NCI-H2171 treated with DMSO at 0.1 percent for 48 hours (cell line): ENCODE measurements around the gene DNAJC8.

Source experiments
- DNase-seq: peaks from one replicate; lab custom pipeline; 2025; lab: John Stamatoyannopoulos, UW

The DNAJC8 gene

DNA sequence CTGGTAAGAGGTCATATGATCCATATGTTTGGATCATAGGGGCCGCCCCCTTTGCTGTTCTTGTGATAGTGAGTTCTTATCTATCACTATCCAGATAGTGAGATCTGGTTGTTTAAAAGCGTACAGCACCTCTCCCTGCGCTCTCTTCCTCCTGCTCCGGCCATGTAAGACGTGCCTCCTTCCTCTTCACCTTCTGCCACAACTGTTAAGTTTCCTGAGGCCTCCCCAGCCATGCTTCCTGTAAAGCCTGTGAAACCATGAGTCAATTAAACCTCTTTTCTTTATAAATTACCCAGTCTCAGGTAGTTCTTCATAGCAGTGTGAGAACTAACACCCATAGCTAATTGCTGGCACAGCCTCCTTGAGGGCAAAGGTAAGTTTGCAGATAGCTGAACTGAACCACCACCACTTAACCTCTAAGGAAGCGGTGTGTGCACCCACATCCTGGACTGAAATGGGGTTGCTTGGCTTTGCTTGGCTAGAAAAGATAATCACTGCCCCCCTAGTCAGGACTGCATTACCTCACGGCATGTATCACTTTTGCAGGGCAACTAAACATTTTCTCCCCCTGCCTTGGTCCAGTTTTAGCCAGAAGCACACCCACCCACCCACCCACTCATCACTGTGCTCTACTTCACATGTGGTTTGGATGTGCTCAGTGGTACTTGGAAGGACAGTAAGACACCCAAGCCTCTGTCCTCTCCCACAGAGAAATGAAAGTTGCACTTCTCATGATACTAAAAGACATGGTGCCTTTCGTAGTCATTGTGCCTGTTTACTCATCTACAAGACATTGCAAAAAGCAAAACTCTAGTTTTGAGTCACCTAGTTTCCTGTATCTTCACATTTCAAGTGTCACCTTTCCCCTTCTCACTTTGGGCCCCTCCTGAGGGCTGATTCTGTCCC is 33.2 kb downstream of the DNAJC8 start:
- no peak for DNase-seq

DNA sequence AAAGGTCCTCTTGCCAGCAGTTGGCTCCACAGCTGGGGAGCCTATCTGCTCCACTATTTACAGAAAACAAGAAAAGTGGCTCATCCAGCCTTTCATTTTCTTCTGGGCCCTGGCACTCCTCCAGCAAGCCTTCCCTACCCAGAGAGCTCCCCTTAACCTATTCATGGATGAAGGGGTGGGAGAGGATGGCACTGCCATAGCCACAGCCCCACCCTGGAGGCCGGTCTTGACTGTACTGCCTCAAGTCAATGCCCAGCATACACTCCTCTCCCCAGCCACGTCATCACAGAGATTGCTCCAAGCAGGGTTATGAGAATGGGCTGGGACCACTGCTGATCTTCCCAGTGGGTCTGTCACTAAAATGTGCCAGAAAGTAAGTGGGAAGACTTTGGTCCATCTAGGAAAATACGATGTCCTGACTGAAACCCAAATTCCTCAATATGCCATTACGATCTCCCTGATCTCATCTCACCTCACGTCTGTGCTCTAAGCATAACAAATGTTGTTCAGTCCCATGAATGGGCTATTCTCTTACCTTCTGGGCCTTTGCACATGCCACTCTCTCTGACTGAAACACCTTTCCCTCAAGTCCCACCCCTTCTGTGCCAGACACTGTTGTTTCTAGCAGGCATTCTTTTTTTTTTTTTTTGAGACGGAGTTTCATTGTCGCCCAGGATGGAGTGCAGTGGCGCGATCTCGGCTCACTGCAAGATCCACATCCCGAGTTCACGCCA is 35.0 kb downstream of the DNAJC8 start:
- no peak for DNase-seq

DNA sequence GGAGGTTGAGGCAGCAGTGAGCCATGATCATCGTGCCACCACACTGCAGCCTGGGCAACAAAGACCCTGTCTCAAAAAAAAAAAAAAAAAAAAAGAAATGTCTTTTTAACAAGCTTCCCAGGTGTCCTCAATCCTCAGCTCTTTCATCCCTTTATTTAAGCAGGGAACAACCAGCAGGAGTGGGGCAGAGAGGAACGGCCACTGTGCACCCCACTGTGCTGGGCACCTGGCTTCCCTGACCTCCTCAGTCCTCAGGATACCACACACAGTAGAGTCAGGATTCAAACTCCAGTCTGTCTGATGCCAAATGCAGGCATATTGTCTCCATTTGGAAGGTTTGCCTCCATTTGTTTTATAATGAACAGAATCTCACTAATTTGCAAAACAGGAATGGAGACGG is 36.5 kb downstream of the DNAJC8 start:
- DNase-seq, result no peak

DNA sequence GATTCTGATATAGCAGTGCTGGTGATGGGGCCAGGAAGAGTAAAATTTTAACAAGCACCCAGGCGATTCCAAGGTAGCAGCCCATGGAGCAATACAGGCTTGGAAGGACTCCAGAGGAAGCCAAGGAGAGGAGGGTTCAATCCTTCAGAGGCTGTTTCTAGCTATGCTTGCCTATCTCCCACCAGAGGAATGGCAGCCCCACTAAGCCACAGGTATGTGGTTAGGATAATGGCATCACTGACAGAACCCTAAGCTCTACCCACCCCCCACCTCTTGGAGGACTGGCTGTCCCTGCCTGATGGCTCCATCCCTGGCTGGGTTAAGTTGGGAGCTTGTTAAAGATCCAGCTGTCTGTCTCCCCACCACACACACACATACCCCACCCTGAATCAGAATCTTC is 37.0 kb downstream of the DNAJC8 start:
- DNase-seq, result no peak

DNA sequence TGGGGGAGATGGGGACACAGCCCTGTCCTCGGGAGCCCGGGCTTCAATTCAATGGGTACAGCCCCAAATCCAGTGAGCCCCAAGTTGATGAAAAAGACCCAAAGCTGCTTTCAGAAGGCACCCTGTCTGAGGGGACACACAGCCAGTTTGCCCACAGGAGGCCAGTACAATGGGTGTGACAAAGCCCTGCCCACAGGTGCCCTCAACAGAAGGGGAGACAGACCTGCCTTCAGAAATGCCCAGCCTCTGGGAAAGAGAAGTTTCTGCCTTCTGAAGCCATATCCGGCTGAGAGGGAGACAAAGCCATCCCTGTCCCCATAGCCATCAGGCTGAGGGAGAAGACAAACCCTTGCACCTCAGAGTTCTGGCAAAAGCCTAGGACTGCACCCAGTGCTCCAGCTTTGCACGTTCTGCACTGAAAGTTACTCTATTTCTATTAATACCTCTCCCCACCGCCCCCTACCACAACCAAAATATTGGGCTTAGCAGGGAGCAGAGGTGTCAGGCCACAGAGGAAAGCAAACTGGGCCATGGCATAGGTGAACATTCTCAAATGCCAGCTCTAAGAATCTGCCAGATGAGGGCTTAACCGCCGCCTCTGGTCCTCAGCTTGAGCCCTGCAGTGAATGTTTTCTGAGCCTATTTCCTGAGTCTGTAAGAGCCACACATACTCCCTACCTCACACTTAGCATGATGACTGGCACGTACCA is 38.3 kb downstream of the DNAJC8 start:
- DNase-seq, result no peak

DNA sequence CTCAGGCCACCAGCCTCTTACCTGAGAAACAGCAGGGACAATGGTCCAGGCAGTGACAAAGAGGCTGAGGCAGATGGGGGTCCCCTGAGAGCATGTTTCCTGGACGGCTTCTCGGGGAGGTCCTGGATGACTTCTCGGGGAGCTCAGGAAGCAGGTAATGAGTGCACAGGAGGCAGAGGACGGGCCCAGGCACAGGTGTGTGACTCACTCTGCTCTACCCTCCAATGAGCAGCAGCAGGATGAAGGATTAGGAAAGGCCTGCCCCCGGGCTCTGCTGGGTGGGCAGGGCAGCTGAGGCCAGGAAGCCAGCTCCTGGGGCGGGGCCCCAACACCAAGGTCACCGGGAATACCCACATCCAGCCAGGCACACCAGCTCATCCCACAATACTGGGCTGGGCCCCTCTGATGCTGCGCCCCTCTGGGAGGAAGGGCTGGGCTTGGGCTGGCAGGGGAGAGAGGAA is 39.1 kb downstream of the DNAJC8 start:
- no peak for DNase-seq

DNA sequence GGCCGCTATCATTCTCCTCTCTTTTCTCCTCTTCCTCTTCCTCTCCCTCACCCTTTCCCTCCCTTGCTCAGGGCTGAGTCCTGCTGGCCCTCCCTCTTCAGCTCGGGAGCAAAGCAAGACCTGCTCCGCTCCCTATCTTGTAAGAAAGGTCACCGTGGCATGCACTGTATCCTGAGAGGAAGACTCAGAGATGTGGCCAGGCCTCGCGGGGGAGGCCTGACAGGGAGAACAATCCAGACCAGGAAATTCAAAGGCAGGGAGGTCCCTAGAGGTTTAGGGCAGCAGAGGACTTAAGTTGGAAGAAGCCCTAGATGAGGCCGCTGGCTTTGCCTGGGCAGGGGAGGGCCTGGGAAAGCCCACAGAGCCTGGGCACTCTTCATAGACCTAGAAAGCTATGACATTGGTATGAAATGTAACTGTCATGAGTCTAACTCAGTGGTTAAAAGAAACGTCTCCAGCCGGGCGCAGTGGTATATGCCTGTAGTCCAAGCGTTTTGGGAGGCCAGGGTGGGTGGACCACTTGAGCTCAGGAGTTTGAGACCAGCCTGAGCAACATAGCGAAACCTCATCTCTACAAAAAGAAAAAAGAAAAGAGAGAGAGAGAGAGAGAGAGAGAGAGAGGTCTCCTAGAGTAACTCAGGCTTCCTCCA is 41.7 kb downstream of the DNAJC8 start:
- no peak for DNase-seq

DNA sequence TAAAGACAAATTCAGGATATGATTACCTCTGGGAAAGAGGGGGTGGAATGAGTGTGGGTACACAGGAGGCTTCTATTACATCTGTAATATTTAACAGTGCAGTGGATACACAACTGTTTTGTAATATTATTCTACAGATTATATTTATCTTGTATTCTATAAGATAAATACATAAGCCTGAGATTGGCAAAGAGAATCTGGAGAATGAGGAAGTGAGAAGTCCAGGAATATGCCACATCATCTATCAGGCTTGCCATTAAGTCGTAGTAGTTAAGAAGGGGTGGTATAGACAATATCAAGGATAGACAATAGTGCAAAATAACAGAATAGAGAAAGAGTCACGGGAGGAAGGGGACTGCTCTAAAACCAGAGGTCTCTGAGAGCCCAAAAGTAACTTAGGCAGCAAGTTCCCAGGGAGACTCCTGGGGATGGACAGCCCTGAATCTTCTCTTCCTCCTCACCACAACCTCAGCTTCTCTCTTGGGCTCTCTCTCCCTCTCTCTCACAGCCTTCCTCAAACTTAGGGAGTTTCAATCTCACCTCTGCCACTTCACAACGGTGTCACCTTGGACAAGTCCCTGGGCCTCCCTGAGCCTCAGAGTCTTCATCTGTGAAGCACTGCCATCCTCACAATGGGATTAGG is 42.4 kb downstream of the DNAJC8 start:
- no peak for DNase-seq

DNA sequence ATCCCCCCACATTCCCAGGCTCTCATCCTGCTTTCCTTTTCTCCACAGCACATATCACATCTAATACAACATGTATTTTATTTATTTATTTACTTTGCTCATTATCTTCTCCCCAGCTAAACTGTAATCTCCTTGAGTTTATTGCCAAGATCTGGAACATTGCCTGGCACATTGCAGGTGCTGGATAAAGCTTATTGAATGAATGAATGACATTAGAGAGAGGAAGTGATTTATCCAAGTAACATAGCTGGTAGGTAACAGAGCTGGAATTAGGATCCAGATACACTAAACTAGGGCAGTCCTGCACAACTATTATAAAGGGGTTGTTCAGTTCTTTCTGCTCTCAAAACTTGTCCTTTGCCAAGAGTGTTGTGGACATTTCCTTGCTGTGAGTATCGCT is 47.8 kb downstream of the DNAJC8 start:
- DNase-seq, result no peak

DNA sequence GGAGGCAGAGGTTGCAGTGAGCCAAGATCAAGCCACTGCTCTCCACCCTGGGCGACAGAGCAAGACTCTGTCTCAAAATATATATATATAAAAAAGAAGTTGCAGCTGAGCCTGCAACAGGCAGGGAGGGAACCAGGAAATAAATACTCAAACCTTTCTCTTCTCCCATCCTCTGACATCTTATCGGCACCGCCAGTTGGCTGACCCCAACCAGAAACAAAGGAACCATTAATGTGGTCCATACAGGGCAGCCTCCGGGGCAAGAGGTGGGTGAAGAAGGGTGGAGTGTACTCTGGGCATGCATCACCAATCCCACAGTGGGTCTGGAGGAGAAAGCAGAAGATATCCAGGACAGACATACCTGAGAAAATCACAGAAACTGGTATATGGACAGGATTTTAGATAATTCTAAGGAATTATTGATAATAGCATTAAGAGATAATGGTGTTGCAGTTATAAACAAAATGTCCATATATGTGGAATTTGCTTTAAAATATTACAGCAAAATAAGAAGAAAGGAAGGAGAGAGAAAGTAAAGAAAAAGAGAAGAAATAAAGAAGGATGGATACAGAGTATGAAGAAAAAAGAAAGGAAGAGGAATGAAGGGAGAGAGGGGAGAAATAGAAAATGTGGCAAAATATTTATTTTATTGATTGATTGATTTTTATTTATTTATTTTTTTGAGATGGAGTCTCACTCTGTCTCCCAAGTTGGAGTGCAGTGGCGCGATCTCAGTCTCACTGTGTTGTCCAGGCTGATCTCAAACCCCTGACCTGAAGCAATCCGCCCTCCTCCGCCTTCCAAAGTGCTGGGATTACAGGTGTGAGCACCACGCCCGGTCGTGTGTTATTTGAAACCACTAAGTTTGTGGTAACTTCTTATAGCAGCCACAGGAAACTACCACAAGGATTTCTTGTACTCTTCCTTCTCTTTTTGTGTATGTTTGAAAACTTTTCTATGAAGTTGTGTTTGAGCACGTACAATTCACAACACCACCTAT is 52.2 kb downstream of the DNAJC8 start:
- DNase-seq, result no peak

DNA sequence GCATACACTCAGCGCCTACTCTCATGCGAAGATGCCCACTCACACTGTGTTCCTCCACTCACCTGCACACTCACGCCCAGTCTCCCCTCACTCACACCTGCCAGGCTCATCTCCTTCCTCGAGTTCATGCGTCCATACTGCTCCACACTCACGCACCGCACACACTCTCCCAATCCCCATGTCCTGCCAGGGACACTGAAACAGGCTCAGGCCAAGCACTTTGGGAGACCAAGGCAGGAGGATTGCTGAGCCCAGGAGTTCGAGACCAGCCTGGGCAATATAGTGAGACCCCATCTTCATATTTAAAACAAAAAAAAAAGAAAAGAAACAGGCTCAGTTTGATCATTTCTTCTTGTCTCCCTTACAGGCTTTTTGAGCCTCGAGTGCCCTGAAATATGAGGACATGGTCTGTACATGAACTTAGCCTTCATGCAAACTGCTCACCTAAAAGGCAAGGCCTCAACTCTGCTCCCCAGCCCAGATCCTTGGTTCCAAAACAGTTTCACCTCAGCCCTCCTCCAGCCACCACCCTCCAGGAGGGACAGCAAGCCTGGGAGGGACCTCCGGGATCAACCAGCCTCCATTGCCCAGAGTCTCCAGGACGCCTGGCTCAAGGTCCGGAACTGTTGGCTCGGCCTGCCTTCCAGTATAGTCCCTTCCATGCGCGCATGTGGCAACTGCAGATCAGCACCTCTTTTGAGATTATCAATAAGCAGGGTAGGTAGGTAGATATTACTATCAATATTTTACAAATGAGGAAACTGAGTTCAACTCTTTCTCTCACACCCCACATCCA is 53.9 kb downstream of the DNAJC8 start:
- no peak for DNase-seq

DNA sequence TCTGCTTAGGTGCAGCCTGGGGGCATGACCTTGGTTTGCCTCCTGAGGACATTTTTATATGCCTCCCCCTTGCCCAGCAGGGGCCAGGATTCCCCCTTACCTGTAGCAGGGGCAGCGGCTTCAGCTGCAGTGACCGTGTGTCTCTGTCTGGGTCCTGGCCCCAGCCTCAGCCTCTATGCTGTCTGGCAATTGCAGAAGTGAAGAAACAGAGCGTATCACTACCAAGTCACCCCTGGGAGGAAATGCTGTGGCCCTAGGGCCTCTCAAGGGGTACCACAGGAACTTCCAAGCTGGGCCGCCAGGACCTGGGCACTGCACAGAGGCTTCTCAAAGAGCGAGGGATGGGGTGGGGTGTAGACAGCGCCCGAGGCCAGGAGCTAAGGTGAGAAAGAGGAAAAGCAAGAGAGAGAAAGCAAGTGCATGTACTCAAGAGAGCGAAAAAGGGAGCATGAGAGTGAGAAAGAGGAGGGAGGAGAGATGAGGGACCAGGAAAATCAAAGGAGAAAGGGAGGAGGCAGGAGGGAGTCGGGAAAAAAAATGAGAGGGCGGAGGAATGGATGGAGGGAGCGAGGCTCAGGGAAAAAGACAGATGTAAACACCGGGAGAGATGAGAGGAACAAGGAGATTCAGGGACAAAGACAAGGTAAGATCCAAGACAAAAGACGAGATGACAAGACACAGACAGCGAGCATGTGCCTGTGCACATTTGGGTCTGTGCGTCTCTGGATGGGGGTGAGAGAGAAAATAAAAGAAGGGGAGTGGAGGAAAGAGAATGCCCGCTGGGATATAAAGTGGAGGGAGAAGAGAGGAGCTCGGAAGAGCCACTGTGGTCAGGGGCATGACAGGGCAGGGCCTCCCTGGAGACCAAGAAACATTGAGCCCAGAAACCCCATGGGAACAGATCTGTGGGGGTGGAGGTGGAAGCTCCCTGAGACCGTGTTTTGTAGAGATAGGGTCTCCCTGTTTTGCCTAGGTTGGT is 56.0 kb downstream of the DNAJC8 start, which contains the start of gene PTAFR:
PTAFR (minus strand) TSS at position 199 of the 979 bp plus-strand sequence. CDS start 25,669 bp downstream, outside the sequence.
- DNase-seq, result no peak

DNA sequence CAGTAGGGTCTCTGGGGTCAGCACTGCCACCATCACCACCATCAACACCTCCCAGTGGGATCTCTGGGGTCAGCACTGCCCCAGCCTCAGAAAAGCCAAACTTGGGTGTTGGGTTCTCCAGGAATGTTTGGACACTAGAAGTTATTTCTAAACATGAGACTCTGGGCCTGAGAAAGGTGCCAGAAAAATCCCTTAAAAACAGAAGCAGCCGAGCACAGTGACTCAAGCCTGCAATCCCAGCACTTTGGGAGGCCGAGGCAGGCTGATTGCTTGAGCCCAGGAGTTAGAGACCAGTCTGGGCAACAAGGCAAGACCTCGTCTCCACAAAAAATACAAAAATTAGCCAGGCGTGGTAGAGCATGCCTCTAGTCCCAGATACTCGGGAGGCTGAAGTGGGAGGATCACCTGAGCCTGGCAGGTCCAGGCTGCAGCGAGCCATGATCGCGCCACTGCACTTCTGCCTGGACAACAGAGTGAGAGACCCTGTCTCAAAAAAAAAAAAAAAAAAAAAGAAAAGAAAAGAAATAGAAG is 56.8 kb downstream of the DNAJC8 start:
- no peak for DNase-seq

DNA sequence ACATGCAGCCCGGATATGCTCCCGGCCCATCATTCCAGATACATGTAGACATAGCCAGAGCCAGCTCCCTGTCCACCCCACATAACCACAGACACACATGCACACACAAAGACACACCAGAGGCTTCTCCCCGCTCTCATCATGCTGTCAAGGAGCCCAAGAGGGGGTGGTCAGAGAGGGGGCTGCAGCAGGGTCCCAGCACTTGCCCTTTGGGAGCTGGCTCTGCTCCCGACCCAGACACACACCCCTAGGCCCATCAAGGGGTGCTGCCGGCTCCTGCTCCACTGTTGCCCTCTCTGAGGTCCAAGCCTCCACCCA is 58.9 kb downstream of the DNAJC8 start:
- no peak for DNase-seq

DNA sequence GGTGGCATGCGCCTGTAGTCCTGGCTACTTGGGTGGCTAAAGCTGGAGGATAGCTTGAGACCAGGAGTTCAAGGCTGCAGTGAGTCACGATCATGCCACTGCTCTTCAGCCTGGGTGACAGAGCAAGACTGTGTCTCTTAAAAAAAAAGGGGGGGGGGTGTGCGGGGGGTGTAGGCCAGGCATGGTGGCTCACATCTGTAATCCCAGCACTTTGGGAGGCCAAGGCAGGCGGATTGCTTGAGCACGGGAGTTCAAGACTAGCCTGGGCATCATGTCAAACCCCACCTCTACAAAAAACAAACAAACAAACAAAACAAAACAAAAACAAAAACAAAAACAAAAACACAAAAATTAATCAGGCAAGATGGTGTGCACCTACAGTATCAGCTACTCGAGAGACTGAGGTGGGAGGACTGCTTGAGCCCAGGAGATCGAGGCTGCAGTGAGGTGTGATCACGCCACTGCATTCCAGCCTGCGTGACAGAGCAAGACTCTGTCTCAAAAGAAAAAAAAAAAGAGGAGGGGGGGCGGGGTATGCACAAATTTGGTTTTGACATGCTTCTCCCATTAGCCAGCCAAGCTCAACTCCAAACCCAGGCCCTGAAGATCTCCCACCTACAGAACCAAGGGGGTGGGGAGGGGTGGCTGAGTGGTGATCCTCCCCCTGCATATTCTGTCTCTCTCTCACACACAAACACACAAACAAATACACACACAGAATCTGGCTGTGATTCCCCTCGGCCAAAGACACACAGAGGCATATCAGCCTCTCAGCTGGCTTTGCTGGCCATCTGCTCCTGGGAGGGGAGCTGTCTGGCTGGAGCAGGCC is 59.5 kb downstream of the DNAJC8 start:
- DNase-seq, result no peak

DNA sequence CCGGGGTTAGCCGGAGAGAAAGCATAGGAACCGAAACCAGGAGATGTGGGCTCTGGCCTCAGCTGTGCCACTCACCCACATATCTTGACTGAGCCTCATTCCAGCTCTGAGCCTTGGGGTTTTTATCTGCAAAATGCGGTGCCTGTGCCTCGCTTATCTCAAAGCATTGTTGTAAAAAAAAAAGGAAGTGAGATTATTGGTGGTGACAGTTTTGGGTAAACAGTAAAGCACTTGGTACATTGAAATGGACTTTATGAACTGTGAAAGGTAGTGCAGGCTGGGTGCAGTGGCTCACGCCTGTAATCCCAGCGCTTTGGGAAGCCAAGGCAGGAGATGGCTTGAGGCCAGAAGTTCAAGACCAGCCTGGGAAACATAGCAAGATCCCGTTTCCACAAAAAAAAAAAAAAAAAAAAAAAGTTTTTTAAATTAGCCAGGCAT is 60.1 kb downstream of the DNAJC8 start:
- DNase-seq, result no peak

DNA sequence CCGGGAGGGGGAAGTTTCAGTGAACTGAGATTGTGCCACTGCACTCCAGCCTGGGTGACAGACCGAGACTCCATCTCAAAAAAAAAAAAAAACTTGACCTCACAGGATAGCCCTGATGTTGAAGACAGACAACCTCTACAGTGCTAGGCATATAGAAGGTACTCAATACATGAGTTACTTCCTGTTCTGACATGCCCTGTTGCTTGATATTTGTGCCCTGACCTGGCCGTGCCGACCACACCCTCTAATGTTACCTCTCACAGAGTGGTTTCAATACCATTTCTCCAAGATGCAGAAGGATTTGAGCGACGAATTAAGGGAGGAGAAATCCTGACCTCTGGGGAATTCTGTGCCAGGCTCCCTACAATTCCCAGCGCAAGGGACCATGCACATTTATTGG is 61.6 kb downstream of the DNAJC8 start:
- no peak for DNase-seq
